ENCODE measurements around the gene DPF3.

GRCh38 chr14:72892879-72893635 lies 844 bp downstream of the DPF3 start:
- no peak for TF ChIP-seq CTCF (IDR thresholded peaks at IDR 0.05)
- no peak for TF ChIP-seq POLR2A (IDR thresholded peaks at IDR 0.05)

Data from lower leg skin (tissue), 3 donors.